RPMI7951 (cell line): ENCODE measurements around the gene RCCD1. TPM values are rescaled to one million over a fixed set of nuclear protein-coding genes. Genes with fewer than 3 reads are reported as not detected.
A peak's percentile ranks its signal among the peaks of the same experiment; 100 is the strongest.
"Not testable (repeated sequence)": the region's sequence is repeated elsewhere in the genome, so short reads cannot be mapped to it uniquely, and the experiment has no call there.

ENCODE experiments used
- DNase-seq: peaks from one replicate; pipeline ENCODE4 v3.0.0-alpha.2; 2012; ENCODE audit warnings: low read depth
- total RNA-seq: library from RNA; depleted of rRNA; stranded (reverse); fragments of >200 nt; shearing (Covaris generic); gene quantifications from 2 replicates; pipeline ENCODE4 v1.2.3, GENCODE V29; 2014; rRNA removed

The RCCD1 gene, protein sequence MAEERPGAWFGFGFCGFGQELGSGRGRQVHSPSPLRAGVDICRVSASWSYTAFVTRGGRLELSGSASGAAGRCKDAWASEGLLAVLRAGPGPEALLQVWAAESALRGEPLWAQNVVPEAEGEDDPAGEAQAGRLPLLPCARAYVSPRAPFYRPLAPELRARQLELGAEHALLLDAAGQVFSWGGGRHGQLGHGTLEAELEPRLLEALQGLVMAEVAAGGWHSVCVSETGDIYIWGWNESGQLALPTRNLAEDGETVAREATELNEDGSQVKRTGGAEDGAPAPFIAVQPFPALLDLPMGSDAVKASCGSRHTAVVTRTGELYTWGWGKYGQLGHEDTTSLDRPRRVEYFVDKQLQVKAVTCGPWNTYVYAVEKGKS
- 26.8 and 29.9 TPM in 2 replicates for total RNA-seq

DNA sequence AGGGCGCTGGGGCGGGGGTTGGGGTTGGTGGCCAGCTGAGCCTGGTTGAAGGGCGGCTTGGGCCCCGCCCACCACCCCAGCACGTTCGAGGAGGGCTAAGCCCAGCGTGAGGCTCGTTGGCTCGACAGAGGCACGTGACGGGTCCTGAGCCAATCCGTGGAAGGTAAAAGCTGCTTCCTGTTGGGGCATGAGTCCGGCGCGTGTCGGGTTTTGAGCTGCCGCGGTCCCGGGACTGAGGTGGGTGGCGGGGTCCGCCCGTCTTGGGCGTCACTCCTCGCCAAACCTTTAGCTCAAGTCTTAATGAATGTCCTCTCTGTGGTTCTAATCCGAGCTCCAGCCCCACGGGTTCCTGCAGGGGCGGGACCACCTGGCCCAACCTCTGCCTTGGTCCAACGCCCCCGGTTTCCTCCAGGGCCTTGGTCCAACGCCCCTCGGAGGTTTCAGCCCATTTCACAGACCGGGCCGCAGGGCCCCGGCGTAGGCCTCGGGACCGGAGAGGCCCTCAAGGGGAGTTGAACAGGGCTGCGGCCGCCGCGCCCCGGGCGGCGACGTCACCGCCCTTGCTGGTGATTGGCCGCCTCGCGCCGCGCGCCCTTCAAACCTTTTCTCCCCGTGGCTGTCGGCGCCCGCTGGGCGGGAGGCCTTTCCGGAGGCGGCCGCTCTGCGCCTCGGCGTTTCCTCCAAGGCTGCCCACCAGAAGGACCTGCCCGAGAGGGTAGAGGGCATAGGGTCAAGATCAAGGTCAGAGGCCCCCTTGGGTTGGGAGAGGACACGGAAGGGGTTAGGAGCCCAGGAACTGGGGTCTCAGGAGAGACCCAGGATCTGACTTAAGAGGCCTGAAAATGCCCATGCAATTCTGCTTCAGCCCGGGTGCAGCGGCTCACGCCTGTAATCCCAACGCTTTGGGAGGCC lies at the start of gene RCCD1:
Gene RCCD1 (plus strand): TSS at position 173 of the 912 bp plus-strand sequence. CDS start 1,851 bp downstream, outside the sequence.
- peak; percentile 97 for DNase-seq

DNA sequence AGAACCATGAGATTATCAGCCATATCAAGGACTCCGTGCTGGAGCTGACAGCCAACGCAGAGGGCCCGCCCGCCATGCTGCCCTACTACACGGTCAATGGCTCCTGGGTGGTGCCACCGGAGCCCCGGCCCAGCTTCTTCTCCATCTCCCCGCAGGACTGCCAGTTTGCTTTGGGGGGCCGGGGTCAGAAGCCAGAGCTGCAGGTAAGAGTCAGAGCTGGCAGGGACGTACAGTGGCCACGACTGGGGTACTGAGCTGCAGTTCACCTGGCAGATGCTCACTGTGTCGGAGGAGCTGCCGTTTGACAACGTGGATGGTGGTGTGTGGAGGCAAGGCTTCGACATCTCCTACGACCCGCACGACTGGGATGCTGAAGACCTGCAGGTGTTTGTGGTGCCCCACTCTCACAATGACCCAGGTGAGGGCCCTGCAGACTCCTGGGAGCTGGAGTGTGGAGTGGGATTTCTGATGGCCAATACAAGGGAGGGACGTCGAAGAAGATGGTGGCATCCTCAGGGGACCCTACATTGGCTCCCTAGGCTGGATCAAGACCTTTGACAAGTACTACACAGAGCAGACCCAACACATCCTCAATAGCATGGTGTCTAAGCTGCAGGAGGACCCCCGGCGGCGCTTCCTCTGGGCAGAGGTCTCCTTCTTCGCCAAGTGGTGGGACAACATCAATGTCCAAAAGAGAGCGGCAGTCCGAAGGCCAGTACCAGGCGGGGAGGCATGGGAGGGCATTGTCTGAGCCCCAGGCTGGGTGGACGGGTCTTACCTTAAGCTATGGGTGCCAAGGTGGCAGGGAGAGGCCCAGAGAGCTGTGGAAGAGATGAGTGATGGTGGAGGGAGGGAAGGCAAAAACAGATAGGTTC lies 49.1 kb upstream of the RCCD1 start:
- DNase-seq: no peak

DNA sequence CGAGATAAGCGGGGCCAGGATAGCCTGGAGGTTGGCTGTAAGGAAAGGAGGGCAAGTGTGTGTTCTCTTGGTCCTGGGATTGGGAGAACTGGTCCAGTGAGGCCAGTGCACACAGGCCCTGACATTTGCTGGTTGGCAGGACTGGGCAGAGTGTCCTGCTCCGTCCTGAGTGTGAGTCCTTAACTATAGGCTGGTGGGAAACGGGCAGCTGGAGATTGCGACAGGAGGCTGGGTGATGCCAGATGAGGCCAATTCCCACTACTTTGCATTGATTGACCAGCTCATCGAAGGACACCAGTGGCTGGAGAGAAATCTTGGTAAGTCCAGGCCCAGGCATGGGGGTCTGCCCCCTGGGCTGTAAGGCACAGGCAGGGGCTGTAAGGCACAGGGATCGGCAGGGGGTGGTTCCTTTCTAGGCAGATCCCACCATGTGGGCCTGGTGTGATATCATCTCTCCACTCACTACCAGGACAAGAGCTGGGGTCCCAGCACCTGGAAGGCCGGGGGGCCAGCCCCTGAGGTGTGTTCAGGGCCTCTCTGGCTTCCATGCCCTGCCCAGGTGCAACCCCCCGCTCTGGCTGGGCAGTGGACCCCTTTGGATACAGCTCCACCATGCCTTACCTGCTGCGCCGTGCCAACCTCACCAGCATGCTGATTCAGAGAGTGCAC lies 48.4 kb upstream of the RCCD1 start:
- no peak for DNase-seq

DNA sequence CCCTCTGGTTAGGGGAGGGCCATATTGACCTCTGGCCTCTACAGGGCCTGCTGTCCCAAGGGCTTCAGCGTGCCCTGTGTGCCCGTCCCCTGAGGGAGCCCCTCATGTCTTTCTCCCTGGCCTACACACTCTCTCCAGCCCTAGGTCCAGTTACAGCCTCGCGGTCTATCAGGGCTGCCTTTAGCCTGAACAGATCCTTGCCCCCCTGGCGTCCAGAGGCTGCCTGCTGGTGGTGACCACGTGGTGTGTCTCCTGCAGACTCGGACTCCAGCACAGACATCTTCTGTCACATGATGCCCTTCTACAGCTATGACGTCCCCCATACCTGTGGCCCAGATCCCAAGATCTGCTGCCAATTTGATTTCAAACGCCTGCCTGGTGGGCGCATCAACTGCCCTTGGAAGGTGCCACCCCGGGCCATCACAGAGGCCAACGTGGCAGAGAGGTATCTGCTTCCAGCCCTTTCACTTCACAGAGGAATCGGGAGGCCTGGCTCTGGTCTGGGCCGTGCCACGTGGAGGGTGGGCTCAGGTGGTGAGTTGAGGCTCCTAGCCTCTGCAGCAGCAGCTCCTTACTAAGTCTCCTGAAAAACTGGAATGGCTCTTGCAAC lies 47.5 kb upstream of the RCCD1 start:
- DNase-seq: no peak

DNA sequence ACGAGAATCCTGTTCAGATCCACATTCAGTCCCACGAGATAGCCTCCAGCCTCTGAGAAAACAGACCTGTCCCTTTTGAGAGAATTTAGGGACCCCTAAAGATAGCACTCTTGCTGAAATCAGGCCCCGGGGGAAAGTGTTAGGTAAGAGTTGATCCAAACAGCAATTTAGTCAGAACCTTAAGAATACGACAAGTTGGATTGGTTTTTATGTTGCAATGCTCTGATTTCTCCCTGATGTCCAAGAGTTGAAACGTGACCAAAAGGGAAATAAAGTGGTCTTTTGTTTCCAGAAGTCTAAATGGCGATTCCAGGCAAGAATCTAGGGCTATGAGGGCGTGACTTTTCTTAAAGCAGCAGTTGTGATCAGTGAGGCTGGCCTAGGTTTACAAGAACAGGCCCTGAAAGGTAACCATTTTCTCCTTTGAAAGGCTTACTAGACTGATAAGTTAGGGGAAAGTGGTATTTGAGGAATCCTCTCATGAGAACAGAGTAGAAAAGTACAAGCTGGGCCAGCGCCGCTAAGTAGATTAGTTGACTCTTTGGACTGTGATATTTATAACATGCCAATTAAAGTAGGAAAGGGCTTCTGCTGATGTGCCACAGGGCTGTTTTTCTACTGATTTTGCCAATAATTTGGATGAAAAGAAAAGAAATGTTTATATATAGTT lies 46.7 kb upstream of the RCCD1 start:
- DNase-seq: no peak

DNA sequence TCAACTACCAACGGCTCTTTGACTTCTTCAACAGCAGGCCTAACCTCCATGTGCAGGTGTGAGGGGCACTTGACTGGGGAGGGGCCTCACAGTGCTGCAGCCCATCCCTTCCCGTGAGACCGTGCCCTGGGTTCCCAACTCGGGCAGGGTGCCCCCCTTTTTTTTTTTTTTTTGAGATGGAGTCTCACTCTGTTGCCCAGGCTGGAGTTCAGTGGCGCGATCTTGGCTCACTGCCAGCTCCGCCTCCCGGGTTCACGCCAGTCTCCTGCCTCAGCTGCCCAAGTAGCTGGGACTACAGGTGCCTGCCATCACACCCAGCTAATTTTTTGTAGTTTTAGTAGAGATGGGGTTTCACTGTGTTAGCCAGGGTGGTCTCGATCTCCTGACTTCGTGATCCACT lies 45.2 kb upstream of the RCCD1 start:
- not testable (repeated sequence) for DNase-seq

DNA sequence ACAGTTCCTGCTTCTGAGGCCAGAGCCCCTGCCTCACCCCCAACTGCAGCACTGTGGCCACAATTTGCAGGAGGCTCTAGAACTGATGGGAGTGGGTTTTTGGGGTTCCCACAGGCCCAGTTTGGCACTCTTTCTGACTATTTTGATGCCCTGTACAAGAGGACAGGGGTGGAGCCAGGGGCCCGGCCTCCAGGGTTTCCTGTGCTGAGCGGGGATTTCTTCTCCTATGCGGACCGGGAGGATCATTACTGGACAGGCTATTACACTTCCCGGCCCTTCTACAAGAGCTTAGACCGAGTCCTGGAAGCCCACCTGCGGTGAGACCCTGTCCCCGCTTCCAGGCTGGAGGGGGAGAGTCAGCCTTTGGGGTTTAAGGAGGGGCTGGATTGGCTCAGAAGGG lies 44.7 kb upstream of the RCCD1 start:
- no peak for DNase-seq

DNA sequence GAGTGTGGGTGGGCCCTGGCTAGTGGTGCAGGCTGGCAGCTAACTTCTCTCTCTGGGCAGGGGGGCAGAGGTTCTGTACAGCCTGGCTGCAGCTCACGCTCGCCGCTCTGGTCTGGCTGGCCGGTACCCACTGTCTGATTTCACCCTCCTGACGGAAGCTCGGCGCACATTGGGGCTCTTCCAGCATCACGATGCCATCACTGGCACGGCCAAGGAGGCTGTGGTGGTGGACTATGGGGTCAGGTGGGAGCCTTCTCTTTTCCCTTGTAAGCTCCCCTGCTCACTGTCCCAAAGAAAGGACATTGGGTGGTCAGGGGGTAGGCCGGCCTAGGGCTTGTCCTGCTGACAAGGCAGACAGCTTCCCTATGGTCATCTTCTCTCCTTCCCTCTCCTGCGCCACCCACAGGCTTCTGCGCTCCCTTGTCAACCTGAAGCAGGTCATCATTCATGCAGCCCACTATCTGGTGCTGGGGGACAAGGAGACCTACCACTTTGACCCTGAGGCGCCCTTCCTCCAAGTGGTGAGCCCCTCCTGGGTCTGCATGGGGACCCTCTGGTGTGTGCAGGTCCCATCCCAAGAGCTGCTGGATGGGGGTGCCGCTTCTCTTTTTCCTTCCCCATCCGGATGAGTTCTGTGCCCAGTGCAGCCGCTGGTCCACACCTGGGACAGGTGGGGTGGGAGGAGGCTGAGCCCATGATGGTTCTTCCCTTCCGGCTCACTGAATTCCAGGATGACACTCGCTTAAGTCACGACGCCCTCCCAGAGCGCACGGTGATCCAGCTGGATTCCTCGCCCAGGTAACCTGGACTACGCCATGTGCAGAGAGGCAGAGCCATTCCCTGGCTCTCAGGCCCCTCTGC lies 44.0 kb upstream of the RCCD1 start:
- no peak for DNase-seq

DNA sequence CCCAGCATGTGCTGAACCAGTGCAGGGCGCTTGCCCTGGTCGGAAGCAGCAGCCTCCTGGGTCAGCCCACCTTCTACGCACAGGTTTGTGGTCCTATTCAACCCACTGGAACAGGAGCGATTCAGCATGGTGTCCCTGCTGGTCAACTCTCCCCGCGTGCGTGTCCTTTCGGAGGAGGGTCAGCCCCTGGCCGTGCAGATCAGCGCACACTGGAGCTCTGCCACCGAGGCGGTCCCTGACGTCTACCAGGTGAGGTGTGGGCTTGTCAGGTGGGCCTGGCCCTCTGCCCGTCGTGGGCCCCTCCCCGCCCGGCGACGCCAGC lies 43.4 kb upstream of the RCCD1 start:
- DNase-seq: no peak

DNA sequence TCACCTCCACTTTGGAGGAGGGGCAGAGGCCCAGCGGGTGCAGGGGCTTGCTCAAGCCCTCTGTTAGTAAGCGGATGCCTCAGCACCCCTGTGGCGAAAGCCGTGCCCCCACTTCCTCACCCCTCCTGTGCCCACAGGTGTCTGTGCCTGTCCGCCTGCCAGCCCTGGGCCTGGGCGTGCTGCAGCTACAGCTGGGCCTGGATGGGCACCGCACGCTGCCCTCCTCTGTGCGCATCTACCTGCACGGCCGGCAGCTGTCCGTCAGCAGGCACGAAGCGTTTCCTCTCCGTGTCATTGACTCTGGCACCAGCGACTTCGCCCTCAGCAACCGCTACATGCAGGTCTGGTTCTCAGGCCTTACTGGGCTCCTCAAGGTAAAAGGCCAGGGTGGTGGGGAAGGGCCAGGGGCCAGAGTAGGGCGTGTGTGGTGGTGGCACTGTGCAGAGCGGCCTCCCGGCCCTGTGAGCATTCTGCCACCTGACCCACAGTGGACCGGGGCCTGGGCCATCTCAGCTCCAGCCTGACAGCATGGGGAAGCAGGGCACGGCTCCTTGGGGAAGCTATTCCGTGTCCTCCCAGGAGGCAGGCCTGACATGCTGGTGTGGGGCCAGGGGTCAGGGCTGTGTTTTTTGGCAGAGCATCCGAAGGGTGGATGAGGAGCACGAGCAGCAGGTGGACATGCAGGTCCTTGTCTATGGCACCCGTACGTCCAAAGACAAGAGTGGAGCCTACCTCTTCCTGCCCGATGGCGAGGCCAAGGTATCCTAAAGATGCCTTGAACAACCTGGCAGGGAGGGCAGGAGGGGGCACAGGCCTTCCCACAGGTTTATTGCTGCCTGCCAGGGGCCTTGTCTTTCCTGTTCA lies 42.5 kb upstream of the RCCD1 start:
- DNase-seq: no peak

DNA sequence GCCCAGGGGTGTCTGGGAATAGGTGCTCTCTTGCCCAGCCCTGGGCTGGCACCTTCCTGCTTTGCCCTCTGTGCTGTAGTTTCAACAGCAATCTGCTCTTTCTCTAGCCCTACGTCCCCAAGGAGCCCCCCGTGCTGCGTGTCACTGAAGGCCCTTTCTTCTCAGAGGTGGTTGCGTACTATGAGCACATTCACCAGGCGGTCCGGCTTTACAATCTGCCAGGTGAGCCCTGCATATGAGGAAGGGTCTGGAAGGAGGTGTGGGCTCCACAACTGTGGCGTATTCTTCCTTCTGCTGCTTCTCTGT lies 42.0 kb upstream of the RCCD1 start:
- no peak for DNase-seq

DNA sequence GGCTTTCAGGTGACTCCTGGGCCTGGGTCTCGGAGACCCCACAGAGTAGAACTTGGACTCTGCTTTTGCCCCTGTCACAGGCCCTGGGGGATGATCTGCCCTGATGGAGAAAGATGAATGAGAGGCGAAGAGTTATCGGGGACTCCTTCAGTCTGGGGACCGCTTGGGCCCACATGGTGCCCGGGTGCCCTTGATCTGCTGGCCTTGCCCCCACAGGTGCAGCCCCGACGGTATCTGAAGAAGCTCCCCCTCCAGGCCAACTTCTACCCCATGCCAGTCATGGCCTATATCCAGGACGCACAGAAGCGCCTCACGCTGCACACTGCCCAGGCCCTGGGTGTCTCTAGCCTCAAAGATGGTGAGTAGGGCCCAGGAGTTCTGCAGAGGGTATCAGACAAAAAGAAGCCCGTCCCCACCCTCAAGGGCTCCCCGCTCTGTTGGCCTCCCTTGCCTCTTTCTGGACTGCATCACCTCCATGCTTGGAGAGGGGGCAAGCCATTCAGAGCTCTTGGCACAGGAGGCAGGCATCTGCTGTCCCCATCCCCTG lies 41.2 kb upstream of the RCCD1 start:
- no peak for DNase-seq

DNA sequence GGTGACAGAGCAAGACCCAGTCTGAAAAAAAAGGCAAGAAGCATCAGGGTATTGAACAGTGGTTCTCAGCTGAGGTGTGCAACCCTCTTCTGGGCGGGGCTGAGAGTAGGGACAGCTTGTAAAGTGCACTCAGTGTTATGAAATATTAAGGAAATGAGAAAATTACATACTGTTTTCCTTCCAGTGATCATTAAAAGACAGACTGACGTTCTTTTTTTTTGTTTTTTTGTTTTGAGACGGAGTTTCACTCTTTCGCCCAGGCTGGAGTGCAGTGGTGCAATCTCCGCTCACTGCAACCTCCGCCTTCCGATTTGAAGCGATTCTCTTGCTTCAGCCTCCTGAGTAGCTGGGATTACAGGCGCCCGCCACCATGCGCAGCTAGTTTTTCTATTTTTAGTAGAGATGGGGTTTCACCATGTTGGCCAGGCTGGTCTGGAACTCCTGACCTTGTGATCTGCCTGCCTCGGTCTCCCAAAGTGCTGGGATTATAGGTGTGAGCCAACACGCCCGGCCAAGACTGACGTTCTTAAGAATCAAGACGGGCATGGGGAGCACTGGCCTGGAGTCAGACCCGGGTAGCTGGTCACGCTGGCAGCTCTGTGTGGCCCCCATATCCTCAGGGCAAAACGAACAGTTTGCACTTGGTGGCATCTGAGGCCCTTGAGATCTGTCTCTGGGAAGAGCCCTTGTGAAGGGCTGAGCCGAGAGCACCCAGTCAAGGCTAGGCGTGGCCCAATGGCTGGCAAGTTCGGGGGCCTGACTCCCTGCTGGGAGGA lies 40.2 kb upstream of the RCCD1 start:
- DNase-seq: no peak

DNA sequence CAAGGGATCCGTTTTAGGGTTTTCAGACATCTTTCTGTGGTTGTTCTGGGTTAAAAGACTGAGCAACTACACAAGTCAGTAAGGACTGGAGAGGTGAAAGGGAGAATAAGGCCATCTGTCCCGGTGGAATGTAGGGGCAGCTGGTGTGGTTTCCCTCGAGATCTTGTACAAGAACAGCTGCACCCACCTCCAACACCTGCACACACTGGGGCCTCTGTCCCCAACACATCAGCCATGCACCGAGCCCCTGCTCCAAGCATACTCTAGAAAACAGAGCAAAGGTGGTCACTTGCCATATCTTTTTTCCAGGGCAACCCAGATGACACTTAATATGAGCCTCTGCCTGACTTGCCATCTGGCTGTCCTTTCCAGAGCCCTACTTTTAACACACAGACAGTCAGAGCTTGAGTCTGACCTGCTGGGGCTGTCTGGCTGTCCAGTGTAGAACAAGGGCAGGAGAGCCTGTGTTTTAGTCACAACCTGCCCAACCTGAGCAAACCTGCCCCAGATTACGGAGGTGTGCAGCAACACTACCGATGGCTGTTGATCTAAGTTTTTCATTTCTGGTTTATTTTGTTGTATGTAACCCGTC lies 39.4 kb upstream of the RCCD1 start:
- no peak for DNase-seq

DNA sequence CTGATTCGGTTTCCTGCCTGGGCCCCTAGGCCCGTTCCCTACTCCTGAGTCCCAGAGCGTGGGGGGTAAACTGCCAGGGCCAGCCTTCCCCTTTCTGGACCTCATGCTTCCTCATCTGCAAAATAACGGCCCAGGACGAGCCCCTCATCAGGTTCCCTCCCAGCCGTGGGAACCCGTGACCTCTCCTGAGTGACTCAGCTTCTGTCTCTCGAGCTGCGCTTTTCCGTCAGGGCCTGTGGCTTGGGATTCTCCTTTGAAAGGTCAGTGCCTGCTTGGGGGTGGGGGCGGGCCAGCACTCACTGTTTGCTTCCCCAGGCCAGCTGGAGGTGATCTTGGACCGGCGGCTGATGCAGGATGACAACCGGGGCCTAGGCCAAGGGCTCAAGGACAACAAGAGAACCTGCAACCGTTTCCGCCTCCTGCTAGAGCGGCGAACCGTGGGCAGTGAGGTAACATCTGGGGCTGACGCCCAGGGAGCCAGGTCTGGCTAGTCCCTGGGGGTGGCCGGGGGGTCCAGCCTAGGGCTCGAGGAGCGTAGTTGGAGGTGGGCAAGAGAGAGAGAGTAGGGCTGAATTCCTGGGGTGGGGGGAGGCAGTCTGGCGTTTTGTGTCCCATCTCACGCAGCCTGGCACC lies 38.8 kb upstream of the RCCD1 start:
- DNase-seq: no peak

DNA sequence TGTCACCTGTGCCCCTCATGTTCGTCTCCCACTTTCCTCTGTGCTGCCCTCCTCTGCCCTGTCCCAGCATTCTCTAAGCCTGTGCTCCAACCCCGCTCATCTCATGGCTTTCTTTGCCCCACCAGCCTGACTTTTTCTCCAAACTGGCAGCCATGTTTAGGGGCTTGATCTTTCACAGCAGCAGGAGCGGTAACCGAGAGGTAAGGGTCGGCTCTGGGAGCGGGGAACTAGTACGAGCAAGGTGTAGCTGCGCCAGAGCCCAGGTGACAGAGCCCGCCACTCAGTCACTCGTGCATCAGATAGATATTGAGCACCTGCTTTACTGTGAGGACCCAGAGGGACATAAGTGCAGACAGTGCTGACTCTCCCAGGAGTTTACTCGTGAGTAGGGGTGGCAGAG lies 38.2 kb upstream of the RCCD1 start:
- DNase-seq: no peak

DNA sequence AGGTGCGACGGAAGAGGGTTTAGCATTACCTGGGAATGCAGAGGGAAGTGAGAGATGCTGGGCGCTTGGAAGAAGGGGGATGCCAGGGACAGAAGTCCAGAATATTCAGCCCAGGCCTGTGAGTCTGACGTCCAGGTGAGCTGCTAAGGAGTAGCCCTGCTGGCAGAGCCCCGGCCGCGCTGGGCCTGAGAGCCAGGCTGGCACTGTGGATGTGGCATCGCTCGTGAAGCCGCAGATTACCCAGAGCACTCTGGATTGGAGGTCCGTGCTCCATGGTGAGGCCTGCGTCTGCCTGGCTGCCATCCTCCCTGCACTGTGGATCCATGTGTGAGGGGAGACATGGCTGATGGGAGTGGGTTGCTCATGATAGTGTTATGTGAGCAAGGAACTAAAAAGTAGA lies 37.1 kb upstream of the RCCD1 start:
- DNase-seq: no peak
